GM12872 (cell line): ENCODE results near the gene IL15RA.
A peak's percentile ranks its signal among the peaks of the same experiment; 100 is the strongest.

Experiments
- CTCF ChIP-seq: IDR thresholded peaks from 3 replicates; pipeline ENCODE4 v1.5.1; 2011; ENCODE audit warnings: low read depth, mild to moderate bottlenecking, low read length, moderate library complexity; ENCODE audit not compliant: insufficient read depth

IL15RA gene

GRCh38 chr10:5977471-5978229 is at the start of gene IL15RA:
Gene IL15RA (minus strand): TSS chr10:5977543. CDS start chr10:5977492, 51 bp downstream.
- TF ChIP-seq CTCF = peak; percentile 33; the same call in 2 of the 3 replicates

- no peak for TF ChIP-seq CTCF
Measured at GRCh38 chr10:6025683-6026255, 48.4 kb upstream of the IL15RA start.

- TF ChIP-seq CTCF = no peak
Measured at GRCh38 chr10:6024334-6024682, 47.0 kb upstream of the IL15RA start.

GRCh38 chr10:6023661-6024333 is 46.5 kb upstream of the IL15RA start:
- no peak for TF ChIP-seq CTCF

- no peak for TF ChIP-seq CTCF
Measured at GRCh38 chr10:6022660-6023059, 45.3 kb upstream of the IL15RA start.

GRCh38 chr10:6020826-6021225 is 43.5 kb upstream of the IL15RA start:
- no peak for TF ChIP-seq CTCF

GRCh38 chr10:6019796-6020195 is 42.5 kb upstream of the IL15RA start:
- no peak for TF ChIP-seq CTCF
